HG03103 (cell line): ENCODE measurements around the gene CAMKK1.
"Not testable (repeated sequence)": the region's sequence is repeated elsewhere in the genome, so short reads cannot be mapped to it uniquely, and the experiment has no call there.

Source experiments
- ATAC-seq: cut with Tn5 transposase; IDR thresholded peaks from one replicate; pipeline ENCODE4 v1.9.1; 2021; ENCODE audit warnings: low read depth; ENCODE audit not compliant: unreplicated experiment

The CAMKK1 gene

DNA sequence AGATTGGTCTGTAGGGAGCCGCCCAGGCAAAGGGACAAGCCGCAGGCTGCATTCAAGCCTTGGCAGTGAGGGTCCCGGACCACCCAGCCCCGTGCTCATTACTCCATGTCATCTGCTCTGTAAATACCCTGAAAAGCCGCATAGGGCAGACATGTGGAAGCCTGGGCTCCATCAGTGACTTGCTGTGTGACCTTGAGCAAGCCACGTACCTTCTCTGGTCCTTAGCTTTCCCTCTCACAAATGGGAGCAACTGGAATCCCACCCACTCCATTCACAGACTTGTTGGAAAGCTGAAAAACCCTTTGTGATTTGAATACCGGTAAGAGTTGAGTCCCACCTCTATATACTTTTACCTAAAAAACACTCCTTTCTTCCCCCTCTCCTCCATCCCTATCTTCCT lies 11.9 kb downstream of the CAMKK1 start:
- ATAC-seq = no peak

- ATAC-seq = no peak
These were observed 13.0 kb downstream of the CAMKK1 start for GRCh38 chr17:3879591-3880417.

- no peak for ATAC-seq
These were observed 13.7 kb downstream of the CAMKK1 start for GRCh38 chr17:3879186-3879585.

DNA sequence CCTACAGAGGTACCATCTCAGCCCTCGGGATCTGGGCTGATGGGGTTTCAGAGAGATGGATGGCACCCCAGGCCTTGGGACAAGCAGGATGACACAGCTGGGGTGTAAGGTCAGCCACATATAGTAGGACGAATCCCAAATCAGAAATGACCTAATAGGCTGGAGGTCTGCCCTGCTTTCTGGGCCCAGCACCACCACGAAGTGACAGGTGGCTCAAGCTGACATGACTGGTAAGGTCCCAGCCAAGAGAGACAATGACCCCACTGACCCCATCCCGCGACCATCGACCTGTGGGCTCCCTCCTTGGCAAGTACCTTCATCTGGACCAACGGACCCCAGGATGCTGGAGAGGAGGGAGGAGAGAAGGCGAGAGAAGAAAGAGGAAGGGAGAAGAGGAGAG lies 15.6 kb downstream of the CAMKK1 start:
- ATAC-seq = no peak

DNA sequence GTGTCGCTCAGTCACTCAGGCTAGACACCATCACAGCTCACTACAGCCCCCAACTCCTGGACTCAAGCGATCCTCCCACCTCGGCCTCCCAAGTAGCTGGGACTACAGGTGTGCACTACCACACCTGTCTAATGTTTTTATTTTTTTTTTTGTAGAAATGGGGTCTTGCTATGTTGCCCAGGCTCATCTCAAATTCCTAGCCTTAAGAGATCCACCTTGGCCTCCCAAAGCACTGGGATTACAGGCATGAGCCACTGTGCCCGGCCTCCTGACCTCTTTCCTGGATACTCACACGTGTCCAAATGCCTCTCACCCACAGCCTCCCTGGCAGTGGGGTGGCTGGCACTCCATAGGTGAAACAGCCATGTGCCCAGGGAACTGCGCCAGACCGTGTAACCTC lies 17.5 kb downstream of the CAMKK1 start:
- ATAC-seq = no peak

DNA sequence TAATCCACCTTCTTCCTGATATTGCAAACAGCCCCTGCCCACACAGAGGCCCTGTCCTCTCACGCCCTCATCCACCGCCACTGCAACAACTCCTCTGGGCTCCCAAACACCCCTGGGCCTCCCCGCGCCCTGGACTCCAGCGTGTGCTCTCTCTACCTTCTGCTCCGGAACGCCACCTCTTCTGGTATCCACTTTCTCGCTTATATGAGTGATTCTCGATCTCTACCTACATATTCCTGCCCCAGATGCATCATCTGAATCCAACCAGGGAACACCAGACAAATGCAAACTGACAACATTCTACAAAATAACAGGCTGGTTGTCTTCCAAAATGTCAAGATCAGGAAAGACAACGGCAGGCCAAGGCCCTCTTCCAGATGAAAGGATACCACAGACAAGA lies 19.0 kb downstream of the CAMKK1 start:
- no peak for ATAC-seq

- ATAC-seq = no peak
These were observed 22.0 kb downstream of the CAMKK1 start for GRCh38 chr17:3870871-3871306.

DNA sequence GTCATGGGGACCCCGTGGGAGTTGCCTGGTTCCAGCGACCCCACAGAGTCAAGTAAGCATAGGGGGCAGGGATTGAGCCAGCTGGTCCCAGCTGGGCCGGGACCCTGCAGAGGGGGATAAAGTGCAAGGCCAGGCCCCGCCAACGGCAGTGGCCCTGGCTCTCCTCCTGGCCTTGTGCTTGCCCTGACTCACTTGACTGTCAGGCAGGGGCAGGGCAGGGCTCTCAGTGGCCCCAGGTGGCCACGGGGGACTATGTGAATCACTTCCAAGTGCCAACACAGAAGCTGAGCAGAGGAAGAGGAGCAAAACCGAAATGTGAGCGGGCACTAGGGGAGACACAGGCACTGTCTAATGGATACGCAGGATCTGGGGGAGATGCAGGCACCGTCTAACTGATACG lies 25.2 kb downstream of the CAMKK1 start:
- no peak for ATAC-seq

DNA sequence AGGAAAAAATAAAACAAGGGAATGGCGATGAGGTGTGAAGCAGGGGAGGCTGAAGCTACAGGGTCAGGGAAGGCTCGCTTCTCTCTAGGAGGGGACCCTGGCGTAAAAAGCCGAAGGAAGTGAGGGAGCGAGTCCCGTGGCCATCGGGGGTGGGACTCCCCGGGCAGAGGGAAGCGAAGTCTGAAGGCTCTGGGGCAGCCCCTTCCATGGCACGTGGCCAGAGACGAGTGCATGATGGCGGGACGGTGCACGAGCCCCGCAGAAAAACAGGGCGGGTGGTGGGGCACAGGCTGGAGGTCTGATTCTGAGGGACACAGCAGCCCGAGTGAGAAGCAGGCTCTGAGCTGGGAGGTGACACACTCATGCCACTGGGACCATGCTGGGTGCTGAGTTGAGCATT lies 25.7 kb downstream of the CAMKK1 start:
- no peak for ATAC-seq

- no peak for ATAC-seq
These were observed 26.6 kb downstream of the CAMKK1 start for GRCh38 chr17:3866276-3866675.

DNA sequence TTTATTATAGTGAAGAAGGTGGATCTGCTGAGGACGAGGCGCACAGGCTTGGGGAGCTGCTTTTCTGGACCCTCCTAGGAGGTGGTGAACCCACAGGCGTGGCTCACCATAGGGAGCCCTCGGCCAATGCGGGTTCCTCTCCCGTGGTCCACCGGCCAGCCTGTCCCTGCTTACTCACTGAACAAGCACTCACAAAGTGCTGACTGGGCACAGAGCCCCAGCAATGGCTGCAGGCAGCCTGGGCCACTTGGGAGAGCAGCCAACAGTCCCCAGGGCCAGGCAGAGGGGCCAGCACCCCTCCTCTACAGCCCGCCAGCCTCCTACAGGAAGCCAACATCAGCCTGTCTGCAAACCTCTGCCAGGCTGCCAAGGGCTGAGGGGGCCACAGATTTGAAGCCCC lies 27.7 kb downstream of the CAMKK1 start:
- no peak for ATAC-seq

- no peak for ATAC-seq
These were observed 28.3 kb downstream of the CAMKK1 start for GRCh38 chr17:3864534-3864933.

GRCh38 chr17:3861761-3862681 lies 30.8 kb downstream of the CAMKK1 start:
- no peak for ATAC-seq

DNA sequence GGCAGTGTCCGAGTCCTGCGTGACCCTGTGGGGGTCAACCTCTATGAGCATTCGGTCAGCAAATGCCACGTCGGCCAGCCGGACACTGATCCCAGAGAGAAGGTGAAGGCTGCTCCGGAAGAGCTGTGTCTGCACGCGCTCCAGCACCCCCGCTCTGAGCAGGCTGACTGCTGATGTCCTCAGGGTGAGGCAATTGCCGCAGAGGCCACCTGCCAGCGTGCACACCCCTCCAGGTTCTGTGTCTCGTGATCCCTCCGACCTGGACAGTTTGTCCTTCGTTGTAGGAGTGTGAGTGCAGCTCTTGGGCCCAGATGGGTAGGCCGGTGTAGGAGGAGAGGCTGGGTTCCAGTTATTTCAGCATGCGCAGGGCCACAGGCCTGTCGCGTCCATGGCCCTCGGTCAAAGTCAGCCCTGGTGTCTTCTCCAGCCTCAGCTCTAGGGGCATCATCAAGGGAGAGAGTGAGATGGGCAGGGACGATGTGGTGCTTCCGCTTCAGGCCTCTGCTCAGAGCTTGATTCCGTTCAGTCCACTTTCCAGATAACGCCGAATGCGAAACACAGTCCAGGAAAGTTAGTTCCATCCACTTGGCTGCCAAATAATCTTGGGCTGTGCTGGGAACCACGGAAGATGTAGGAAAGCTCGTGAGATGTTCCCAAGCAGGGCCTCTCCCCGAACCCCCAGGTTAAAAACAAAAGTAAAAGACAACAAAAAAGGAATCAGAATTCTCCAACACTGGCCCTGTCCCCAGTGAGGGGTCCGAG lies 31.7 kb downstream of the CAMKK1 start:
- ATAC-seq = no peak

DNA sequence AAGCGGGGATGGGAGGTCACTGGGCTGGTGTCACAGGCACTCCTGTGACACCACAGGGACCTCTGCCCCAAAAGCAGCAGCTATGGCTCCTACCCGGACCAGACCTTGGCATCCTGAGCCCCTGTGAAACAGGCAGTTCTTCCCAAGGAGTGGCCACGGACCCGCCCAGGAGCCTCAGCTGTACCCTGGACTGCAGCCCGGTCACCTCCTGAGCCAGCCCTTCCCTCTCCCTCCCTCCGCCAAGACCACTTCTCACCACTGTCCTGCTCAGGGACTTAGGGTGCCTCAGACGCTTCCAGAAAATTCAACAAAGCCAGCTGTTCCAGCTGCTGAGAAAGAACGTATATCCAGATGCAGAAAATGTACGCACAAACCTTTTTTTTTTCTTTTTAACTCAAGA lies 32.9 kb downstream of the CAMKK1 start:
- no peak for ATAC-seq

GRCh38 chr17:3857261-3858105 lies 35.4 kb downstream of the CAMKK1 start:
- ATAC-seq = no peak

- ATAC-seq = not testable (repeated sequence)
These were observed 38.6 kb downstream of the CAMKK1 start for GRCh38 chr17:3854204-3854603.

- no peak for ATAC-seq
These were observed 40.3 kb downstream of the CAMKK1 start for GRCh38 chr17:3852561-3852960.

GRCh38 chr17:3851461-3852100 lies 41.3 kb downstream of the CAMKK1 start:
- no peak for ATAC-seq
